Loucy (cell line): ENCODE results near the gene FMO5.

ENCODE experiments used
- CTCF ChIP-seq: fragments of 200-600 bp; sonication (generic); conservative IDR thresholded peaks from 2 replicates; pipeline ENCODE4 v1.5.1; 2014; ENCODE audit warnings: mild to moderate bottlenecking, antibody characterized with exemption, low read length
- EZH2phosphoT487 ChIP-seq: fragments of 200-600 bp; IDR thresholded peaks from 2 replicates; pipeline ENCODE4 v1.6.1; 2018; ENCODE audit warnings: antibody characterized with exemption, mild to moderate bottlenecking, moderate library complexity, borderline replicate concordance

- TF ChIP-seq CTCF (no peak), EZH2phosphoT487 (no peak)
Measured at GRCh38 chr1:147214325-147214724, 10.8 kb downstream of the FMO5 start.
